T47D (cell line): ENCODE measurements around the gene ST3GAL3.

Source experiments
- DNase-seq, 2 experiments: peaks; one replicate each; pipeline versions ENCODE4 v3.0.0 to v3.0.0-alpha.2; 2011 to 2012; ENCODE audit warnings: low read depth in 1 of 2, low spot score in 1 of 2
- JUND ChIP-seq: IDR thresholded peaks from 2 replicates; pipeline ENCODE4 v1.6.1; 2012; ENCODE audit warnings: low read depth
- in situ Hi-C: cut with HindIII; loops from 2 replicates; pipeline ENCODE4 v1.10.0; 2016; ENCODE audit warnings: low sequenced_read_pairs, low pct_unique_long_range_greater_than_20kb

ST3GAL3 gene

DNA sequence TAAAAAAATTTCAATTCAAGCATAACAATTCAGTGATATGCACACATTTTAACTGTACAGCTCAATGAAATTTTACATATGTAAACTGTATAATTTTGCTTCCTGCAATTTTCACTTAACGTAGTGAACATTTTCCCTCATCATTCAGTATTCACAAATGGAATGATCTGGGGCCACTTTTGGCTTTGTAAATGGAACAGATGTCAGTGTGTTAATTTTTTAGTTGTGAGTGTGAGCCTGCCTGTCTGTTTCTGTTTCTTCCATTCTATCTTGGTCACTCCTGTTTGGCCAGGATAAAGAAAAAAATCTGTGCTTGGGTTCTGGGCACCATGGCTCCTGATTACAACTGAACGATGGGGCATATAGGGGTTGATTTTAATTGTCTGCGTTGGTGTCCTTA is 20.5 kb upstream of the ST3GAL3 start:
- no peak for TF ChIP-seq JUND
- in situ Hi-C loops: no loop called here
- DNase-seq: no peak

DNA sequence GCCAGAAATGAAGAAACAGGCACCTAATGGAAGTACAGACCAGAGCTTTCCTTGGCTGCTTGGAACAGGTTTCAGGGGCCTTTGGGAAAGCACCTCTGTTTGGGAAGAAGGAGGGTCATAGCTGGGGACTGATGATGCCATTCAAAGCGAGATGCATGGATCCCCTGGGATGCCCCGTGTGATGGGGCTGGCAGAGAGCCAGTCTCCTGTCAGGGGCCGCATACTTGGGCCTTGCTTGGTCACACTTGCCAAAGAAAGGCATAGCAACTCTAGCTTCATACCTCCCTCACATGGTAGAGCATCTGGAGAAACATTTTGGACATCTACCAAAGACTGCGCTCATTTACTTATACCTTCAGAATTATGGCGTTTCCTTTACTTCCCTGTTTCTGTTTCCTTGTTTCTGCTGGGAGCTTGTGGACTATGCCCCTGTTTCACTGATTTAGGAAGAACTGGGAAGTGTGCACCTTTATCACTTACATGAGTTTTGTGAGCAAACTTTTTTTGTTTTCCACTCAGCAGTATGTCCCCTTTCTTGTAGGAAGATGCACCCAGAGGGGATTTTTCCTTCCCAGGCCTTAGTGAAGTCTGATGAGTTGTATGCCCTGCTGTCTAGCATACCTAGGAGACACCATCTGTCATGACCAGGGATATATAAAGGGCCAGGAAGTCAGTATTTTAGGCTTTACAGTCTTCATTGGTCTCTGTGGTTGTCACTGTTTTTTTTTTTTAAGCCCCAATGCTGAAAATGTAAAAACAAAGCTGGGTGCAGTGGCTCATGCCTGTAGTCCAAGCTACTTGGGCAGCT is 19.8 kb upstream of the ST3GAL3 start:
- in situ Hi-C loops: no loop called here
- TF ChIP-seq JUND: no peak
- DNase-seq: no peak

DNA sequence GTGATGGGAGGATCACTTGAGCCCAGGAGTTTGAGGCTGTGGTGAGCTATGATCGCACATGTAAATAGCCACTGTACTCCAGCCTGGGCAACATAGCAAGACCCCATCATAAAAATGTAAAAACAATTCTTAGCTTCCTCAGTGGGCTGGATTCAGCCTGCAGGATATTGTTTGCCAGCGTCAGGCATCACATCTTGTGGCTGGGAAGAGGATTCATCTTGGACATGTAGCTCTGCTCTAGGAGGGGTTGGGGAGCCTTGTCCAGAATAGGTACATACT is 19.3 kb upstream of the ST3GAL3 start:
- no peak for DNase-seq
- TF ChIP-seq JUND: no peak
- in situ Hi-C loops: no loop called here

DNA sequence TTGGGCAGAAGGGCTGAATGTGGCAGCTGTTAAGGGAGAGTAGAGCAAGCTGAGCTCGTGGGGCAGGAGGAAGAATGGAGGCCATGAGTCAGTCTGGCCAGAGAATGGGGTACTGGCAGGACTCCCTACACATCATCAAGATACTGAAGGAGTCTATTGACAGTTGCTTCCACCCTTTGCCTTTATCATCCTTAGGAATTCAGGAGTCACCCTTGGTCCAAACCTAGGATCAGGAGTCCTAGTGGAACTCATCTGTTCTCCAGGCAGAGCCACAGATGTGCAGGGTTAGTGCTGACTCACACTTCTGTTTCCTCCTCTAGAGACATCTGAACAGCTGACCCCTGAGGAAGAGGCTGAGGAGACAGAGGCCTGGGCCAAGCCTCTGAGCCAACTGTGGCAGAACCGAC is 18.7 kb upstream of the ST3GAL3 start:
- in situ Hi-C loops: no loop called here
- no peak for TF ChIP-seq JUND
- DNase-seq: no peak

DNA sequence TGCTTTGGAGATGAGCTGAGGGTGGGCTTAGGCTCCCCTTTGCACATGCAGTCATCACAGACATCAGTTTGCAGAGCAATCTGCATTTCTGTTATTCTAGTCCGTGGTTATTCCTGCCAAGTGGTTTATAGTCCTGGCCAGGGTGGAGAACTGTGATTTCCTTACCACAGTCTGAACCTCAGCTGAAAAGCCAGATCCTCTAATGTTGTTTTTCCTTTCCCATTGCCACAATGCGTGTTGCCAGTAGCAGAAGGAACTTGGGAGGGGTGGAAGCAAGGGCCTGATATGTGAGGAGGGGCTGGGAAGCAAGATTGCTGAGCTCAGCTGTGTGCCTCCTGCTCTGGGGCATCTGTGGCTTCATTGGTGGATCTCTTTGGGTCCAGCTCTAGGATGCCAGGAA is 18.0 kb upstream of the ST3GAL3 start:
- no peak for TF ChIP-seq JUND
- in situ Hi-C loops: no loop called here
- DNase-seq: no peak

DNA sequence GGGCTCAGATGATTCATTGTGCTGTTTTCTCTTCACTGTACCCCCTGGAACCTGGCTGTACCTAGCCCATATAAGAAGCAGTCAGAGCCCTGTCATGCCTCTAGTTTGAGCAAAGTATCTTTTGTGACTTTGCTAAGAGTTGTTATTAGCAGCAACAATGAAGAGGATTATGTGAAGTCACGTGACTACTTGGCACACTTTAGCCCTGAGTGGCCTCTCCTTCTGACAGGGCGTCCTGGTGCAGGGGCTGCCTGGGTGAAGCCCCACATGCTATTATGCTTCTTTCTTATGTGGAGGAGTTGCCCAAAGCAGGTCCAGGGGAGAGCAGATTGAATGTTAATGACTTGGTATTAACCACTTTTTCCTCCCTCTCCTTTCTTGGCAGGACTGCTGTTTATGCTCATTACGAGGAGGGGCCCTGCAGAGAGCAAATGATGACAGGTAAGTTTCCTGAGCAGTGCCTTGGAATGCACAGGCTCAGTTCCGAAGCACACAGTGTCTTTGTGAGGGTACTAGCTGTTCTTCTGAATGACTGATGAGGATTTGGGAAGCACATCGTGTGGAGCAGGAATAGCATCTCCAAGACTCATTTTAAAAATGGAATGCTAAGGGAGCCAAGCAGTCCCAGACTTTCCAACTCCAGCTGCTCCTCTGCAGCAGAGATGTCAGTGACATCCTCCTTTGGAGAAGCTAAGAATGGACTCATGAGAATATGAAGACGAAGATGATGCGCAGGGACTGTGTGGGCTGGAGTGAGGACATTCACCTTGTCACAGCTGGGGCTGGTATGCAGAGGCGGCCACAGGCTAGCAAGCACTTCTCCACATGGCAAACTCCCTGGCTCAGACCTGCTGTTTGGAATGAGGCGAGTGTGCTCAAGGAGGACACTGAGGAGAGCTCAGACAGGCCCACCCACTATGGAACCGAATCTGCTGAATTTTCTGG is 15.2 kb upstream of the ST3GAL3 start:
- in situ Hi-C loops: no loop called here
- DNase-seq: no peak
- no peak for TF ChIP-seq JUND

DNA sequence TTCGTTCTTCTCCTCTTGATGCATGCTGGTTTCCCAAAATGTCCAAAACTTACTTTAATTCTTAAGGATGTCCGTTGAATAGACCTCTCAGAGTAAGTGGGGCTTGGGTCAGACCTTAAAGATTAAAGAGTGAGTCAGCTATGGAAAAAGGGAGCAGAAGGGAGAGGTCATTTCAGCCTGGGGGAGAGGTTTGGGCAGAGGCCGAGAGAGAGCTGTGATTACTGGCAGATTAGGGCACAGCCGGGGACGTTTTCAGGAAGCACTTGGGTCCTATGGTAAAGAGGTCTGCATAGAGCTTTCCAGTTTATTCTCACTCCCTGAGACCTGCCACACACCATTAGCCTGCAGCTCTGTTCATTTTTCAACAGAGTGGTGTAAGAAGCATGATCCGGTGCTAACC is 14.0 kb upstream of the ST3GAL3 start:
- DNase-seq: no peak
- in situ Hi-C loops: no loop called here
- TF ChIP-seq JUND: no peak

DNA sequence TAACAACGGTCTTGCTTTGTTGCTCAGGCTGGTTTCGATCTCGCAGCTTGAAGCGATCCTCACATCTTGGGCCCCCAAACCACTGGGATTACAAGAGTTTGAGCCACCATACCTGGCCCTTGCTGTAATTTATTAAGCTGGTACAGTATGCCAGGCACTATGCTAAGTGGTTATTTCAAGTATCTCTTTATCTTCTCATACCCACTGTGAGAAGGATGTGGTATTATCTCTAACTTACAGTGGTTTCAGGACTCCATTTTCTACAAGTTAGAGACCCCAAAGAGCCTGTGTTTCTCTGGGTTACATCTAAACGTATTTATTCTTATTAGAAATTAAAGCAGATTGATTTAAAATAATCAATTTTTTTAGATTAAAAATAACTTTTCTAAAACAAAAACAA is 8.1 kb upstream of the ST3GAL3 start:
- in situ Hi-C loops: no loop called here
- DNase-seq: no peak
- TF ChIP-seq JUND: no peak

DNA sequence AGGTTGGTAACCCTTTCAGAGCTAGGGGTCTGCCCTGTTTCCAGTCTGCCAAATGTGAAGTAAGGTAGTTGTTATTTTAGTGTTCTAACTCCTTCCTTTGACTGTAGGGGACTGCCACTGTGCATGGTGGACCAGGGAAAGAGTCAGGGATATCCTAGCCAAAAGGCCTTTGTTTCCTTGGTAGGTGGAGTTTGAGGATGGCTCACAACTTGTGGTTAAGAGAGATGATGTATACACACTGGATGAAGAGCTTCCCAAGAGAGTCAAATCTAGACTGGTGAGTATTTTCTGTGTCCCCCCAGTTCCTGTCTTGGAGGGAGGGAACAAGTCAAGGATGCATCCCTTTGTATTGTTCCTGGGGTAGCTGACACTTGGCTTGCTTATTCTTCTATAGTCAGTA is 3.5 kb upstream of the ST3GAL3 start:
- TF ChIP-seq JUND: no peak
- in situ Hi-C loops: no loop called here
- DNase-seq: no peak

DNA sequence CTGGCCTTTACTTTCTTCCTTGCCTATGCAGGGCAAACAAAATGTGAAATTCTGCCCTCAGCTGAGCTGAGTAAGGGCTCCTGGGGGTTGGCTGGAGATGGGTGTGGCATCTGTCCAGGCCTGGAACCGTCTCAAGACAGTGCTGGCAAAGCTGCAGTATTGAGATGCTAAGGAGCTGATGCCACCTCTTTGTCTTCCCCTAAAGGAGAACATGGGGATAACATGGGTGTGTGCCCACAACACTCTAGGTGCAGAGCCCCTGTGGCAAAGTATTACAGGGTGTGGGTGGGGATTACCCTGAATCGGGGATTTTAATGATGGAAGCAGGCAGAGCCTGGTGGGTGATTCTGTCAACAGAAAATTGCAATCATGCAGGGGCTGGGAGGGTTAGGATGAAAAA is 2.5 kb upstream of the ST3GAL3 start:
- no peak for TF ChIP-seq JUND
- in situ Hi-C loops: no loop called here
- DNase-seq: peak in 1 of 2 experiments; percentile 19

DNA sequence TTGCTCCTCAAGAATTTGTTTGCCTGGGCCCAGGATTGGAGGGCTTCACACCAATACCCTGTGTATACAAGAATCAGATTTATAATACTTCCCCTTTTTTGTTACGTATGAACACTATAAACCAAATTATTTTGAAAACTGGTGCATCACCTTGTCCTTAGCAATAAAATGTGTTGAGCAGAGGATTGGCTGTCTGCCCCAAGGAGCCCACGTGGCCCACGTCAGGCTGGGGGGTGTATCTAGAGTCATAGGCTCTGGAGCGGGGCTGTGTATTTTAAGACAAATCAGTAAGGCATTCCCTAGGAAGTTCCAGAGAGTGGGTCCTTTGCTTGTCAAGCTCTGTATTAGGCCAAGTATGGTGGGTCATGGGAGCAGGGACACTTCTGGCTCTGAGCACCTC is 2.0 kb upstream of the ST3GAL3 start:
- in situ Hi-C loops: no loop called here
- DNase-seq: no peak
- no peak for TF ChIP-seq JUND

DNA sequence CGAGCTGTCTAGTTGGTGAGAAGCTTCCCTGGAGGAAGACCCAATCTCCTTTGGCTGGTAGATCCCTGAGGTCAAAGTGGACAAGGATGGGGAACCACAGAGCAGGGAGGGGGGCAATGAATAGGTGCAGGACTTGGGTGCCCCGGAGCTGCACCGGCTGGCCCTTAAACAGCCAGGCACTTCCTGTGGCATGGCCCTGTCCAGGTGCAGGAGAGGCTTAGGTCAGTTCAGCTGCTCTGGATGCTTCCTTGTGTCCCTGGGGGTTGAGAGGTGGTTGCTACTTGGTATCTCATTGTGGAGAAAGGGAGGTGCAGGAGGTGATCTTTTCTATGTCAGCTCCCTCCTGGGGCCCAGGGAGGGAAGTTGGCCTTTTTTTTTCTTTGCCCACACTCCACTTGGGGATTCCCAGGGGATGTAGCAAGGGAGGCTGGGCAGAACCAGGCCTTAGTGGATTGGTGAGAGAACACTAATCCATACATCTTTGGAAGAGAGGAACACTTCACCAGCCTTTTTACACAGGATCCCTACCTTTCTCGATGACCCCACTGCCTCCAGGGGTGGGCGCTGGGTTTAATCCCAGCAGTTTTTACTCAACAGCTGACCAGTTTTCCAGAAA is 1.2 kb upstream of the ST3GAL3 start:
- in situ Hi-C loops: no loop called here
- no peak for TF ChIP-seq JUND
- no peak for DNase-seq
